Frontal cortex (tissue), 4 donors: ENCODE data around the gene AP1S1. TPM values are rescaled to one million over a fixed set of nuclear protein-coding genes. Genes with fewer than 3 reads are reported as not detected.
"Not testable (repeated sequence)": the region's sequence is repeated elsewhere in the genome, so short reads cannot be mapped to it uniquely, and the experiment has no call there.

ENCODE experiments used
- DNase-seq, 2 donors: peaks; one replicate each; pipeline ENCODE4 v3.0.0; 2012; ENCODE audit warnings: low spot score in 2 of 2
- FAIRE-seq: peaks from 2 replicates; lab custom pipeline; 2012; peaks lifted over from hg19 to GRCh38; lab: Jason Lieb, UNC
- total RNA-seq: library from RNA; depleted of rRNA; stranded (reverse); fragments of >200 nt; gene quantifications from one replicate; pipeline ENCODE4 v1.2.3, GENCODE V29; 2014
- donor health status: control.
- donor health status: control.
- donor health status: control.

Gene AP1S1
- total RNA-seq, 1 donor from 2014 or later = 139 TPM

DNA sequence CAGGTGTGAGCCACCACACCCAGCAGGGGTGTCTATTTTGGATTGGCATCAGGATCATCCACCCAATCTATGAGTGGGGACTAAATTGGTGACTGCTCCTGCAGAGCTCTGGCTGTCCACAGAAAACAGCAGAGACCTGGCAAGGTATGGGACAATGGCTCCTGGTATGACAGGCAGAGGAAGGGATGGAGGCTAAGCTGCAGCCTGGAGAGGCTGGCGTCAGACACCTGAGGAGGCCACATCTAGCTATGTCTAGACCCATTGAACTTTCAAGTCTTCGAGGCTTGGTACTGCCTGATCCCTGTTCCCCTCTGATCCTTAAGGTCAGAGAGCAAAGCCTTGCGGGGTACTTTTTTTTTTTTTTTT lies 30.6 kb upstream of the AP1S1 start:
- DNase-seq (no peak), FAIRE-seq (no peak)

DNA sequence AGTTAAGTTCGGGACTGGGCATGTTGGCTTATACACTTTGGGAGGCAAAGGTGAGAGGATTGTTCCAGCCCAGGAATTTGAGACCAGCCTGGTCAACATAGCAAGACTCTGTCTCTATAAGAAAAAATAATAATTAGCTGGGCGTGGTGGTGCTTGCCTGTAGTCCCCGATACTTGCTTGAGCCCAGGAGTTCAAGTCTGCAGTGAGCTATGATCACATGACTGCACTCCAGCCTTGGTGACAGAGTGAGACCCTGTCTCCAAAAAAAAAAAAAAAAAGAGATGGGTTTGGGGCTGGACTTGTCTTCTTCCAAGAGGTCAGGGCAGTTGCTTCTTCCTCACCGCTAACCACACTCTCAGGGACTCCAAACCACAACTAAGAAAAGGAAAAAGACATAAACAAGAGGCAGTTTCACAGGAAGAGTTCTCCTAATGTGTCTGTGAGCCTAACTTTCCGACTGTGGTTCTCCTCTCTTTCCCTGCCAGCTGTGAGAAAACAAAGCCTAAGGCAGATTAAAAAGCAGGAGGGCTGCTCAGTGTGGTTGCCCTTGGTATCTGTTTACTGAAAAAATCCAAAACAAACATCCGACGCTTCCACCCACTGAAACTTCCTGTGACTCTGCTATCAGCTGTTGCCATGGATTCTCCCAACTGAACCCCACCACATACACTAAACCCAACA lies 29.8 kb upstream of the AP1S1 start:
- no peak for DNase-seq

GRCh38 chr7:101125989-101126650 lies 28.2 kb upstream of the AP1S1 start:
- FAIRE-seq (no peak), DNase-seq (peak in 1 of 2 donors; percentile 45)

More for the DNA sequence above, 29.8 kb upstream of the AP1S1 start:
- no peak for FAIRE-seq

DNA sequence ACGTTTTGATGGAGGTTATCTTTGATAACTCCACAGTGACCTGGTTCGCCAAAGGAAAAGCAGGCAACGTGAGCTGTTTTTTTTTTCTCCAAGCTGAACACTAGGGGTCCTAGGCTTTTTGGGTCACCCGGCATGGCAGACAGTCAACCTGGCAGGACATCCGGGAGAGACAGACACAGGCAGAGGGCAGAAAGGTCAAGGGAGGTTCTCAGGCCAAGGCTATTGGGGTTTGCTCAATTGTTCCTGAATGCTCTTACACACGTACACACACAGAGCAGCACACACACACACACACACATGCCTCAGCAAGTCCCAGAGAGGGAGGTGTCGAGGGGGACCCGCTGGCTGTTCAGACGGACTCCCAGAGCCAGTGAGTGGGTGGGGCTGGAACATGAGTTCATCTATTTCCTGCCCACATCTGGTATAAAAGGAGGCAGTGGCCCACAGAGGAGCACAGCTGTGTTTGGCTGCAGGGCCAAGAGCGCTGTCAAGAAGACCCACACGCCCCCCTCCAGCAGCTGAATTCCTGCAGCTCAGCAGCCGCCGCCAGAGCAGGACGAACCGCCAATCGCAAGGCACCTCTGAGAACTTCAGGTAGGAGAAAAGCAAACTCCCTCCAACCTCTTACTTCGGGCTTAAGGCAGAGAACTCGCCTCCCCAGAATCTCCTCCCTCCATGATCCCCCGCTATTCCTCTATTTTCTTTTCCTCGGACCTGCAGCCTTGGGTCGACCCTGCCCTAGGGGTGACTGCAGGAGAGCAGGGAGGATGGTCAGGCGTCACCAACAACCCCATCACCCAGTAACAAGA lies 27.4 kb upstream of the AP1S1 start, which contains the start of gene SERPINE1:
TSS of gene SERPINE1 (plus strand) at position 454 of the 809 bp plus-strand sequence. CDS start 1,290 bp downstream, outside the sequence.
- DNase-seq = peak in 1 of 2 donors; percentile 69
- no peak for FAIRE-seq

GRCh38 chr7:101127460-101128039 lies 26.7 kb upstream of the AP1S1 start:
- FAIRE-seq (no peak), DNase-seq (no peak)

DNA sequence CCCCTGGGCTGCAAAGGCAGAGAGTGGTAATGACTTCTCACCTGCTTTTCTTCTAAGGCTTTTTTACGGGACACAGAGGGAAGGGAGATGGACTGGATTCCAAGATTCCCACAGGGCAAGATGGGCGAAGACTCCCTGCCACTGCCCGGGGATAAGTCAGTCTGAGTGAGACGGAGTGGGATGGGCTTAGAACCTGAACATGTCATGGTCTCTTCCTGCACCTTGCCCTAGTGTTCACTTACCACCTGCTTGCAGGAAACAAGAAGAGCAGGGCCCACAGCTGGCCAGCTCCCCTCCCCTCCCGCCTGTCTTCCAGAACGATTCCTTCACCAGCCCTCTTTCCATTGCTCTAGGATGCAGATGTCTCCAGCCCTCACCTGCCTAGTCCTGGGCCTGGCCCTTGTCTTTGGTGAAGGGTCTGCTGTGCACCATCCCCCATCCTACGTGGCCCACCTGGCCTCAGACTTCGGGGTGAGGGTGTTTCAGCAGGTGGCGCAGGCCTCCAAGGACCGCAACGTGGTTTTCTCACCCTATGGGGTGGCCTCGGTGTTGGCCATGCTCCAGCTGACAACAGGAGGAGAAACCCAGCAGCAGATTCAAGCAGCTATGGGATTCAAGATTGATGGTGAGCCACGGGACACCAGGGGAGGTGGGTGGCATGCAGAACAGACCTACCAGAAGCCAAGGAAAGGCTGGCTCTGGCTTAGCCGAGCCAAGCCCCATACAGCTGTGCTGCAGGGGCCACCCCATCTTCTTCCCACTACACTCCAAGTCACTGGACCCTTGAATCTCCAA lies 26.0 kb upstream of the AP1S1 start:
- FAIRE-seq = no peak
- no peak for DNase-seq

DNA sequence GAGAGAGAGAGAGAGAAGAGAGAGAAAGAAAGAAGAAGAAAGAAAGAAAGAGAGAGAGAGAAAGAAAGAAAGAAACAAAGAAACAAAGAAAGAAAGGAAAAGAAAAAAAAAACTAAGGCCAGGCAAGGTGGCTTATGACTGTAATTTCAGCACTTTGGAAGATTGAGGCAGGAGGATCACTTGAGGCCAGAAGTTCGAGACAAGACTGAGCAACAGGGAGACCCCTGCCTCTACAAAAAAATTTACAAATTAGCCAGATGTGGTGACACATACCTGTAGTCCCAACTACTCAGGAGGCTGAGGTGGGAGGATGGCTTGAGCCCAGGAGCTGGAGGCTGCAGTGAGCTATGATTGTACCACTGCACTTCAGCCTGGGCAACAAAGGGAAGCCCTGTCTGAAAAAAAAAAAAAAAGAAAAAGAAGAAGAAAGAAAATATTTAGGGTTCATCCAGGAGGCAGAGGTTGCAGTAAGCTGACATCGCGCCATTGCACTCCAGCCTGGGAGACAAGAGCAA lies 24.6 kb upstream of the AP1S1 start:
- DNase-seq = no peak
- FAIRE-seq = no peak

DNA sequence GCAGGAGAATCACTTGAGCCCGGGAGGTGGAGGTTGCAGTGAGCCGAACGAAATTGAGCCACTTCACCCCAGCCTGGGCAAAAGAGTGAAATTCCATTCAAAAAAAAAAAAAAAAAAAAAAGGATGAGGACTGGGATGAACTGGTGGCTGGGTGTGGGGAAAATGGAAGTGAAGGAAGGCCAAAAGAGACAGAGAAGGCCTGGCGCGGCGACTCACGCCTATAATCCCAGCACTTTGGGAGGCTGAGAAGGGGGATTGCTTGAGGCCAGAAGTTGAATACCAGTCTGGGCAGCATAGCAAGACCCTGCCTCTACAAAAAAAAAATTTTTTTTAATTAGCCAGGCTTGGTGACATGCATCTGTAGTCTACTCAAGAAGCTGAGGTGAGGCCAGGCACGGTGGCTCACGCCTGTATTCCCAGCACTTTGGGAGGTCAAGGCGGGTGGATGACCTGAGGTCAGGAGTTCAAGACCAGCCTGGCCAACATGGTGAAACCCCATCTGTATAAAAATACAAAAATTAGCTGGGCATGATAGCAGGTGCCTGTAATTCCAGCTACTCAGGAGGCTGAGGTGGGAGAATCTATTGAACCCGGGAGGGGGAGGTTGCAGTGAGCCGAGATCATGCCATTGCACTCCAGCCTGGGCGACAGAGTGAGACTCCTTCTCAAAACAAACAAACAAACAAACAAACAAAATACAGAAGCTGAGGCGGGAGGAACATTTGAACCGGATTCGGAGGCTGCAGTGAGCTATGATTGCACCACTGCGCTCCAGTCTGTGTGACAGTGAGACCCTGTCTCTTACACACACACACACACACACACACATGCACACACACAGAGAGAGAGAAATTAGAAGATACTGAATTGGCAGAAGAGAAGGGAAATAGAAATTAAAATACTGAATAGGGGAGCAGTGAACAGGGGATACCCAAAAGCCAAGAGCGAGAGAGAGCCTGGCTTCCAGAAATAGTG lies 21.4 kb upstream of the AP1S1 start:
- not testable (repeated sequence) for FAIRE-seq, DNase-seq

DNA sequence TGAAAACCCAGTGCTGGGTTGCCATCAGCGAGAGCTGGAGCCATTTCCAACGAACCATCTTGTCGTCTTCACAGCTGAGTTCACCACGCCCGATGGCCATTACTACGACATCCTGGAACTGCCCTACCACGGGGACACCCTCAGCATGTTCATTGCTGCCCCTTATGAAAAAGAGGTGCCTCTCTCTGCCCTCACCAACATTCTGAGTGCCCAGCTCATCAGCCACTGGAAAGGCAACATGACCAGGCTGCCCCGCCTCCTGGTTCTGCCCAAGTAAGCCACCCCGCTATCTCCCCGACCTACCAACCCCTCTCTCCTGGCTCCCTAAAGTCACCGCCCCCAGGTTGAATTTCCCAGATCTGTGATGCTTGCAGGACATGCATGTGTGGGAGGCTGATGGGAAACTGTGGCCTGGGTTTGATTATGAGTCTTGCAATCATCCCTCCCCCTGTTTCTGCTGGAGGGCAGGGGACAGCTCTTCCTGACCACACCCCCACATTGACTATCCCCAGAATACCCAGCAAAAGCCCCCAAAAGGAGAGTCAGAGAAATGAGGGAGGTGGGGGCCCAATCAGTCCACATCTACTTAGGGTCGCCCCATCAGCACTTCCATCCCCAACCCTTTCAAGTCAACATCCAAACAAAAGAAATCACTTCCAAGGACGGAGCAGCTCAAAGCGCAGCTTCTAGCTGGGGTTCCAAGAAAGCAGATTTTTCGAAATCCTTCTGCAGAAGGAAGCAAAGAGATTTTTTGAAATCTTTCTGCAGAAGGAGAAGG lies 20.5 kb upstream of the AP1S1 start:
- DNase-seq (no peak), FAIRE-seq (no peak)

GRCh38 chr7:101134399-101134980 lies 19.8 kb upstream of the AP1S1 start:
- FAIRE-seq = no peak
- no peak for DNase-seq

- FAIRE-seq = no peak
- no peak for DNase-seq
Observed at GRCh38 chr7:101137651-101138212, 16.5 kb upstream of the AP1S1 start.

- DNase-seq = no peak
- FAIRE-seq = no peak
Observed at GRCh38 chr7:101138213-101138870, 15.9 kb upstream of the AP1S1 start.

DNA sequence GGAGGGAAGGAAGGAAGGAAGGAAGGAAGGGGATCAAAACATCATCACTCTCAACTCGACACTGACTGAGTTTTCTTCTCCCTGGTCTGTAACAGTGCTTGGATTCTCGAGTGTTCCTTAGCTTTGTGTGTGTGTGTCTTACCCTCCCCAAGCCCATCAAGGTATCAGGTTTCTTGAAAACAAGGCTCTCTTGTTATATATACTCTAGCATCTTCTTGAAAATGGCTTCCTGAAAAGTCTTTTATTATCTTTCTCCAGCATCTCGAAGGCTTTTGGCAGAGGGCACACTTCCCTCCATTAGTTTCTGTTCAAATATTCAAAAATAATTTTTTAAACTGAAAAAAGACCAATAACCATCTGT lies 14.0 kb upstream of the AP1S1 start:
- no peak for FAIRE-seq
- no peak for DNase-seq

GRCh38 chr7:101140746-101141382 lies 13.4 kb upstream of the AP1S1 start:
- no peak for DNase-seq
- FAIRE-seq = no peak

GRCh38 chr7:101151908-101152651 lies 2.2 kb upstream of the AP1S1 start:
- DNase-seq = no peak
- no peak for FAIRE-seq
